Breast epithelium (tissue), 3 donors: ENCODE measurements around the gene HOXB5.

ENCODE experiments used
- CTCF ChIP-seq, 3 donors: fragments of 450-650 bp; IDR thresholded peaks; one replicate each; pipeline ENCODE4 v1.5.1; 2016 to 2017; ENCODE audit warnings: antibody characterized with exemption in 3 of 3, mild to moderate bottlenecking in 3 of 3, moderate library complexity in 3 of 3
- POLR2A ChIP-seq: fragments of 450-650 bp; IDR thresholded peaks from one replicate; pipeline ENCODE4 v1.6.1; 2016; ENCODE audit warnings: antibody characterized with exemption, mild to moderate bottlenecking, moderate library complexity

DNA sequence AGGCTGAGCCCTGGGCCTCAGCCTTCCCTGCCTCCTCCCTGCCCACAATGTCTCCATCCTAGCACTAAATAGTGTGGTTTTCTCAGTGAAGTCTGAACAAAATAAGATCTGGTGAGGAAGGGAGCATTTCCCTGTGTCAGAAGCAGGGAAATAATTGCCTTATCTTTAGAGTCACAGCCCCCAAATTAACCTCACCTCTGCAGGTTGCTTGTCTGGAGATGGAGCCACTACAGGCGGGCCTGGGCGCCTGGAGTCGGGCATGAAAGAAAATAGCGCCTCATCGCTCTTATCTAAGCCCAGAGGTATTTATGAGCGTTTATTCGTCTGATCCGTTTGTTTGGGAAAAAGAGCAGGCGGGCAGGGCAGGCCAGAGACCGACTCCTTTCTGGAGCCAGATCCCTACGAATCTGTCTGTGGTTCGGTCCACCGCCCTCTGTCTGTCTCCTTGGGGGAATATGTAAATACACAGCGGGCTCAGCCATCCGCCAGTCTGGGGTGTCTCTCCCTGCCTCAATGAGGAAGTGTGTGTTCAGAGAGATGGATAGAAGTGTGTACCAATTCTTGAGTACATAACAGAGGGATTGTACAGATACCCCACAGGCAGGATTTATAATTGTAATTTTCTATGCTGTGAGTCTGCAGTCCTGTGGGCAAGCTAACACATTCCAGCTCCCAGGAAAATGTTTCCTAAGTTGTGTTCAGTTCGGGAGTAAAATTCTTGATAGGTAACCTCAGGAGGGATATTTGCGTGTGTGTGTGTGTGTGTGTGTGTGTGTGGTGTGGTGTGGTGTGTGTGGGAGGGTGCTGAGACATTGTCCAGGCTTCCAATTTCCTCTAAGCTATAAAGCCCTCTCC is 6.9 kb upstream of the HOXB5 start:
- no peak for TF ChIP-seq CTCF (IDR thresholded peaks at IDR 0.05)
- no peak for TF ChIP-seq POLR2A
